Right atrium auricular region (tissue), 2 donors: ENCODE measurements around the gene IFT43. TPM values are rescaled to one million over a fixed set of nuclear protein-coding genes. Genes with fewer than 3 reads are reported as not detected.

Source experiments
- DNase-seq: peaks from one replicate; pipeline ENCODE4 v3.0.0-alpha.2; 2019; ENCODE audit warnings: low spot score
- H3K27ac ChIP-seq, 2 donors: fragments of 200-600 bp; sonication (generic); 1 replicate in 1 of 2; 2 replicates in 1 of 2; pipeline ENCODE4 v1.5.1; 2016 to 2019
- H3K27me3 ChIP-seq, 2 donors: fragments of 200-600 bp; sonication (generic); one replicate each; pipeline versions ENCODE4 v1.5.1 to v1.6.0; 2017 to 2019
- H3K36me3 ChIP-seq: fragments of 200-600 bp; sonication (generic); one replicate; pipeline ENCODE4 v1.5.1; 2016
- H3K4me1 ChIP-seq, 2 donors: fragments of 200-600 bp; sonication (generic); one replicate each; pipeline versions ENCODE4 v1.5.1 to v1.6.0; 2017 to 2019
- H3K4me3 ChIP-seq, 2 donors: fragments of 200-600 bp; sonication (generic); 1 replicate in 1 of 2; 2 replicates in 1 of 2; pipeline ENCODE4 v1.5.1; 2017 to 2019; ENCODE audit warnings: mild to moderate bottlenecking in 1 of 2, moderate library complexity in 1 of 2
- H3K9me3 ChIP-seq, 2 donors: fragments of 200-600 bp; sonication (generic); one replicate each; pipeline ENCODE4 v1.5.1; 2019
- CTCF ChIP-seq, 2 donors: fragments of 200-600 bp; sonication (generic); IDR thresholded peaks; one replicate each; pipeline ENCODE4 v1.5.1; 2019; ENCODE audit warnings: antibody characterized with exemption in 2 of 2
- total RNA-seq, 2 donors: library from RNA; depleted of rRNA; stranded (reverse); fragments of >200 nt; gene quantifications; one replicate each; pipeline ENCODE4 v1.1.0, GENCODE V29; 2016

Gene IFT43
- total RNA-seq, 2 donors from 2014 or later, result 32.6 to 59.0 TPM

GRCh38 chr14:76098916-76099675 lies 113.5 kb downstream of the IFT43 start:
- Histone ChIP-seq H3K27me3 (no peaks in the 10 kb centered on the region), H3K27ac (no peak overlapping the region), H3K36me3 (no peaks in the 10 kb centered on the region), H3K9me3 (no peaks in the 10 kb centered on the region), H3K4me3 (no peak overlapping the region), H3K4me1 (peaks cover 0 to 16% of the 10 kb centered on the region in 2 donors)
- no peak for DNase-seq
- no peak for TF ChIP-seq CTCF (IDR thresholded peaks at IDR 0.05)

- peak overlapping the region in 1 of 2 donors; percentile 3 for H3K4me3 ChIP-seq
- no peak overlapping the region for H3K27ac ChIP-seq
- peaks cover 0 to 16% of the 10 kb centered on the region in 2 donors for H3K4me1 ChIP-seq
- no peak for DNase-seq
- H3K9me3 ChIP-seq, result no peaks in the 10 kb centered on the region
- no peaks in the 10 kb centered on the region for H3K27me3 ChIP-seq
- no peaks in the 10 kb centered on the region for H3K36me3 ChIP-seq
- no peak for TF ChIP-seq CTCF (IDR thresholded peaks at IDR 0.05)
Measured at GRCh38 chr14:76100236-76100635, 114.7 kb downstream of the IFT43 start.

- H3K27ac ChIP-seq, result no peak overlapping the region
Measured at GRCh38 chr14:76101391-76102379, 116.1 kb downstream of the IFT43 start.

GRCh38 chr14:76104802-76105355 lies 119.3 kb downstream of the IFT43 start:
- DNase-seq, result no peak
- Histone ChIP-seq H3K36me3 (no peaks in the 10 kb centered on the region), H3K9me3 (no peaks in the 10 kb centered on the region), H3K4me1 (peaks cover 0 to 16% of the 10 kb centered on the region in 2 donors), H3K27me3 (no peaks in the 10 kb centered on the region), H3K27ac (no peak overlapping the region), H3K4me3 (no peak overlapping the region)
- TF ChIP-seq CTCF (IDR thresholded peaks at IDR 0.05), result no peak

More at GRCh38 chr14:76101391-76102379, 116.1 kb downstream of the IFT43 start:
- Histone ChIP-seq H3K36me3 (no peaks in the 10 kb centered on the region), H3K9me3 (no peaks in the 10 kb centered on the region), H3K4me3 (no peak overlapping the region), H3K4me1 (peaks cover 0 to 16% of the 10 kb centered on the region in 2 donors), H3K27me3 (no peaks in the 10 kb centered on the region)
- peak in 1 of 2 donors; percentile 16 for TF ChIP-seq CTCF (IDR thresholded peaks at IDR 0.05)
- no peak for DNase-seq

- no peaks in the 10 kb centered on the region for H3K27me3 ChIP-seq
Measured at GRCh38 chr14:76106188-76106587, 120.6 kb downstream of the IFT43 start.

More at GRCh38 chr14:76106188-76106587, 120.6 kb downstream of the IFT43 start:
- Histone ChIP-seq H3K4me1 (peaks cover 0 to 4% of the 10 kb centered on the region in 2 donors), H3K36me3 (no peaks in the 10 kb centered on the region), H3K4me3 (no peak overlapping the region), H3K27ac (no peak overlapping the region), H3K9me3 (no peaks in the 10 kb centered on the region)
- DNase-seq, result no peak
- TF ChIP-seq CTCF (IDR thresholded peaks at IDR 0.05), result no peak
